SU-DHL-6 (cell line): ENCODE results near the gene DENND5A.

Experiments used
- EZH2phosphoT487 ChIP-seq: fragments of 200-600 bp; sonication (generic), shearing (Covaris generic); conservative IDR thresholded peaks from 2 replicates; pipeline ENCODE4 v1.6.1; 2018; ENCODE audit warnings: mild to moderate bottlenecking, antibody characterized with exemption, low read length, moderate library complexity, mixed read lengths
- TF ChIP-seq, protein P1 (sequence below): fragments of 200-600 bp; sonication (generic); IDR thresholded peaks from one replicate; pipeline ENCODE4 v1.5.1; 2017; ENCODE audit warnings: antibody characterized with exemption, mild to moderate bottlenecking, low read length, moderate library complexity; ENCODE audit not compliant: insufficient read depth, poor library complexity, severe bottlenecking

DNA sequence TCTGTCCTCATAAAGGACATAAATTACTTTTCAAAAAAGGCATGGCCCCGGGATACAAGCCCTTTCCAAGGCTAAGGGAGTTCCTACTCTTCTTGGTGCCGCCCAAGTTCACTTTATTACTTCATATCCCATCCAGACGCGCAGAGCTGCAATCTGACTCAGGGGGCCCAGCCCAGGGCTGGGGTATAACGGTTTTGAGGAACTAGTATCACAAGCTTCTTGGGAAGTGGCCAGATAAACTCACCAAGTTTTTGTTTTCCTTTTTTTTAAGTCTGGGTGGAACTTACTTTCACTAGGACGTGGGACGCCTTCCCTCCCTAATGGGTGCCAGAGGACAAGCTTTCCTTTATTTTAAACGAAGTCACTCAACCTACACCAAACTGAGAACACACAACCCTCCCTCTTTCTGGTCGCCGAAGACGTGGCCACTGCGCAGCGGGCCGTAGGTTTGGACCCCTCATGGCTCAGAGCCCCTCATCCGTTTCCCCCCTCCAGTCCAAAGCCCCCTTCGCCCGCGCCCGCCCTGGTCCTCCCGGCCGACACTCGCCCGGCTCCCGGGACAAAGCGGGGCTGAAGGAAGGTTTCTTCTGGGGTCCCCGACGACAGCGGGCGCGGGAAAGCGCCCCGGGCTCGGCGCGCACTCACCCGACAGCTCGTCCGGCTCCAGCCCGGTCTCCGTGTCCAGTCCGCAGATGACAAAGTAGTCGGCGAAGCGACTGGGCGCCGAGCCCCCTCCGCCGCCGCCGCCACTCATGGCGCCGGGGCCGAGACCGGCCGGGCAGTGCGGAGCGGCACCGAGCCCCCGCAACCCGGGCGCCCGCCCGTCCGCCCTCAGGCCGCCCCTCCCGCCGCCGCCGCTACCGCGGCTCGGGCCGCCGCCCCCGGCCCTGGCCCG is 587 bp downstream of the DENND5A start:
- peak; percentile 93; the same call in 1 of the 2 replicates for TF ChIP-seq EZH2phosphoT487
- TF ChIP-seq, protein P1, sequence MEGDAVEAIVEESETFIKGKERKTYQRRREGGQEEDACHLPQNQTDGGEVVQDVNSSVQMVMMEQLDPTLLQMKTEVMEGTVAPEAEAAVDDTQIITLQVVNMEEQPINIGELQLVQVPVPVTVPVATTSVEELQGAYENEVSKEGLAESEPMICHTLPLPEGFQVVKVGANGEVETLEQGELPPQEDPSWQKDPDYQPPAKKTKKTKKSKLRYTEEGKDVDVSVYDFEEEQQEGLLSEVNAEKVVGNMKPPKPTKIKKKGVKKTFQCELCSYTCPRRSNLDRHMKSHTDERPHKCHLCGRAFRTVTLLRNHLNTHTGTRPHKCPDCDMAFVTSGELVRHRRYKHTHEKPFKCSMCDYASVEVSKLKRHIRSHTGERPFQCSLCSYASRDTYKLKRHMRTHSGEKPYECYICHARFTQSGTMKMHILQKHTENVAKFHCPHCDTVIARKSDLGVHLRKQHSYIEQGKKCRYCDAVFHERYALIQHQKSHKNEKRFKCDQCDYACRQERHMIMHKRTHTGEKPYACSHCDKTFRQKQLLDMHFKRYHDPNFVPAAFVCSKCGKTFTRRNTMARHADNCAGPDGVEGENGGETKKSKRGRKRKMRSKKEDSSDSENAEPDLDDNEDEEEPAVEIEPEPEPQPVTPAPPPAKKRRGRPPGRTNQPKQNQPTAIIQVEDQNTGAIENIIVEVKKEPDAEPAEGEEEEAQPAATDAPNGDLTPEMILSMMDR = no peak
